ENCODE results near the gene DTX3.

GRCh38 chr12:57590479-57590863, 14.2 kb upstream of the DTX3 start:
- TF ChIP-seq, protein P1, sequence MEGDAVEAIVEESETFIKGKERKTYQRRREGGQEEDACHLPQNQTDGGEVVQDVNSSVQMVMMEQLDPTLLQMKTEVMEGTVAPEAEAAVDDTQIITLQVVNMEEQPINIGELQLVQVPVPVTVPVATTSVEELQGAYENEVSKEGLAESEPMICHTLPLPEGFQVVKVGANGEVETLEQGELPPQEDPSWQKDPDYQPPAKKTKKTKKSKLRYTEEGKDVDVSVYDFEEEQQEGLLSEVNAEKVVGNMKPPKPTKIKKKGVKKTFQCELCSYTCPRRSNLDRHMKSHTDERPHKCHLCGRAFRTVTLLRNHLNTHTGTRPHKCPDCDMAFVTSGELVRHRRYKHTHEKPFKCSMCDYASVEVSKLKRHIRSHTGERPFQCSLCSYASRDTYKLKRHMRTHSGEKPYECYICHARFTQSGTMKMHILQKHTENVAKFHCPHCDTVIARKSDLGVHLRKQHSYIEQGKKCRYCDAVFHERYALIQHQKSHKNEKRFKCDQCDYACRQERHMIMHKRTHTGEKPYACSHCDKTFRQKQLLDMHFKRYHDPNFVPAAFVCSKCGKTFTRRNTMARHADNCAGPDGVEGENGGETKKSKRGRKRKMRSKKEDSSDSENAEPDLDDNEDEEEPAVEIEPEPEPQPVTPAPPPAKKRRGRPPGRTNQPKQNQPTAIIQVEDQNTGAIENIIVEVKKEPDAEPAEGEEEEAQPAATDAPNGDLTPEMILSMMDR (IDR thresholded peaks at IDR 0.05; ENCODE audit: borderline replicate concordance, extremely low read depth, low read length, poor library complexity, severe bottlenecking) = no peak
- no peak for TF ChIP-seq EZH2 (IDR thresholded peaks at IDR 0.05; ENCODE audit: borderline replicate concordance, low read depth, low read length, severe bottlenecking)
